ENCODE data around the gene PVR.

The PVR gene

GRCh38 chr19:44598355-44598754 is 45.4 kb upstream of the PVR start:
- Histone ChIP-seq H3K79me2 (ENCODE audit: insufficient read depth, low read length) (no peaks in the 10 kb centered on the region), H3K4me1 (ENCODE audit: insufficient read depth, low read length, poor library complexity, severe bottlenecking) (no peaks in the 10 kb centered on the region), H3K4me2 (ENCODE audit: low read depth, low read length, poor library complexity, severe bottlenecking) (no peak overlapping the region), H3K9me2 (replicated peaks; ENCODE audit: low read depth, low read length) (no peaks in the 10 kb centered on the region), H3K27me3 (ENCODE audit: insufficient read depth, low read length, poor library complexity, severe bottlenecking) (no peaks in the 10 kb centered on the region), H3F3A (ENCODE audit: low read depth) (no peaks in the 10 kb centered on the region), H4K20me1 (ENCODE audit: insufficient read depth, low read length, poor library complexity, severe bottlenecking) (no peaks in the 10 kb centered on the region), H2AFZ (ENCODE audit: low read length) (no peak overlapping the region), H3K4me3 (ENCODE audit: low read length, poor library complexity, severe bottlenecking) (no peak overlapping the region), H3K9me3 (ENCODE audit: insufficient read depth, low read depth, low read length) (peaks cover 2% of the 10 kb centered on the region; the same call in 1 of the 2 replicates), H3K9ac (ENCODE audit: low read depth, low read length, poor library complexity, severe bottlenecking) (no peak overlapping the region), H3K36me3 (ENCODE audit: insufficient read depth, low read length) (no peaks in the 10 kb centered on the region)
- TF ChIP-seq EZH2phosphoT487 (IDR thresholded peaks at IDR 0.05; ENCODE audit: borderline replicate concordance) (no peak), CTCF (conservative IDR thresholded peaks at IDR 0.05; ENCODE audit: low read length) (no peak)

GRCh38 chr19:44598880-44599279 is 44.8 kb upstream of the PVR start:
- no peaks in the 10 kb centered on the region for H3K36me3 ChIP-seq (ENCODE audit: insufficient read depth, low read length)
- no peaks in the 10 kb centered on the region for H3K79me2 ChIP-seq (ENCODE audit: insufficient read depth, low read length)
- H3K9ac ChIP-seq (ENCODE audit: low read depth, low read length, poor library complexity, severe bottlenecking), result no peak overlapping the region
- H3K27me3 ChIP-seq (ENCODE audit: insufficient read depth, low read length, poor library complexity, severe bottlenecking), result no peaks in the 10 kb centered on the region
- no peak overlapping the region for H3K4me2 ChIP-seq (ENCODE audit: low read depth, low read length, poor library complexity, severe bottlenecking)
- H3K4me1 ChIP-seq (ENCODE audit: insufficient read depth, low read length, poor library complexity, severe bottlenecking), result no peaks in the 10 kb centered on the region
- H2AFZ ChIP-seq (ENCODE audit: low read length), result no peak overlapping the region
- no peaks in the 10 kb centered on the region for H3K9me2 ChIP-seq (replicated peaks; ENCODE audit: low read depth, low read length)
- H3K9me3 ChIP-seq (ENCODE audit: insufficient read depth, low read depth, low read length), result peaks cover 2% of the 10 kb centered on the region; the same call in 1 of the 2 replicates
- no peak for TF ChIP-seq CTCF (conservative IDR thresholded peaks at IDR 0.05; ENCODE audit: low read length)
- TF ChIP-seq EZH2phosphoT487 (IDR thresholded peaks at IDR 0.05; ENCODE audit: borderline replicate concordance), result no peak
- no peaks in the 10 kb centered on the region for H3F3A ChIP-seq (ENCODE audit: low read depth)
- H4K20me1 ChIP-seq (ENCODE audit: insufficient read depth, low read length, poor library complexity, severe bottlenecking), result no peaks in the 10 kb centered on the region
- no peak overlapping the region for H3K4me3 ChIP-seq (ENCODE audit: low read length, poor library complexity, severe bottlenecking)

- Histone ChIP-seq H3K9ac (ENCODE audit: low read depth, low read length, poor library complexity, severe bottlenecking) (no peak overlapping the region), H3K79me2 (ENCODE audit: insufficient read depth, low read length) (no peaks in the 10 kb centered on the region), H3K4me3 (ENCODE audit: low read length, poor library complexity, severe bottlenecking) (no peak overlapping the region), H3K4me1 (ENCODE audit: insufficient read depth, low read length, poor library complexity, severe bottlenecking) (no peaks in the 10 kb centered on the region), H3K9me2 (replicated peaks; ENCODE audit: low read depth, low read length) (no peaks in the 10 kb centered on the region), H3K27me3 (ENCODE audit: insufficient read depth, low read length, poor library complexity, severe bottlenecking) (no peaks in the 10 kb centered on the region), H4K20me1 (ENCODE audit: insufficient read depth, low read length, poor library complexity, severe bottlenecking) (no peaks in the 10 kb centered on the region), H3F3A (ENCODE audit: low read depth) (no peaks in the 10 kb centered on the region), H3K4me2 (ENCODE audit: low read depth, low read length, poor library complexity, severe bottlenecking) (no peak overlapping the region), H3K36me3 (ENCODE audit: insufficient read depth, low read length) (no peaks in the 10 kb centered on the region), H3K9me3 (ENCODE audit: insufficient read depth, low read depth, low read length) (peaks cover 2% of the 10 kb centered on the region; the same call in 1 of the 2 replicates), H2AFZ (ENCODE audit: low read length) (no peak overlapping the region)
- TF ChIP-seq CTCF (conservative IDR thresholded peaks at IDR 0.05; ENCODE audit: low read length) (no peak), EZH2phosphoT487 (IDR thresholded peaks at IDR 0.05; ENCODE audit: borderline replicate concordance) (no peak)
Measured at GRCh38 chr19:44600466-44600865, 43.2 kb upstream of the PVR start.

All from Loucy (cell line).